Astrocyte (in vitro differentiated cells and primary cell): Measurements from ENCODE around the gene USP44.

Experiments
- CTCF ChIP-seq: IDR thresholded peaks from 2 replicates; pipeline ENCODE4 v1.5.1; 2011; ENCODE audit warnings: low read depth, mild to moderate bottlenecking, inconsistent platforms, low read length, moderate library complexity; ENCODE audit not compliant: insufficient read depth
- EZH2 ChIP-seq: IDR thresholded peaks from 2 replicates; pipeline ENCODE4 v1.6.1; 2012; ENCODE audit warnings: mild to moderate bottlenecking, low read length, inconsistent platforms; ENCODE audit not compliant: insufficient read depth

- TF ChIP-seq CTCF: no peak
- no peak for TF ChIP-seq EZH2
These were observed 47.1 kb downstream of the USP44 start for GRCh38 chr12:95504140-95504539.
